B cell (primary cell): ENCODE data around the gene YJU2. TPM values are rescaled to one million over a fixed set of nuclear protein-coding genes. Genes with fewer than 3 reads are reported as not detected.

Experiments
- ATAC-seq: fragments of 200-7000 bp; cut with Tn5 transposase; one replicate; pipeline ENCODE4 v1.10.0; 2021; ENCODE audit warnings: low read depth, mild to moderate bottlenecking, moderate number of reproducible peaks, moderate library complexity
- CTCF ChIA-PET: fragments of 350-600 bp; sonication (Branson Sonifier 250); formaldehyde crosslinking; loops from one replicate; lab custom pipeline; 2021; ENCODE audit warnings: antibody characterized with exemption, inconsistent platforms; lab: Charles Lee
- POLR2A ChIA-PET: fragments of 350-600 bp; sonication (Branson Sonifier 250); formaldehyde crosslinking; loops from one replicate; lab custom pipeline; 2021; ENCODE audit warnings: antibody characterized with exemption; lab: Charles Lee
- DNase-seq: peaks from one replicate; pipeline ENCODE4 v3.0.0; 2013
- H2AFZ ChIP-seq: 2 replicates; pipeline ENCODE4 v1.6.1; 2012; ENCODE audit warnings: mild to moderate bottlenecking, low read depth, low read length; ENCODE audit not compliant: insufficient read depth, poor library complexity, severe bottlenecking
- H3K27ac ChIP-seq, 2 donors: 1 replicate in 1 of 2; 2 replicates in 1 of 2; pipeline ENCODE4 v1.5.1; 2012 to 2013; ENCODE audit warnings: low read length in 2 of 2, mild to moderate bottlenecking in 2 of 2, moderate library complexity in 1 of 2
- H3K27me3 ChIP-seq, 4 experiments: fragments of 200-600 bp in 1 of 4; sonication (generic) in 1 of 4; replicated peaks in 1 of 4; 1 replicate in 2 of 4; 2 replicates in 2 of 4; pipeline versions ENCODE4 v1.6.1 to v1.7.0; 2013 to 2016; ENCODE audit warnings: low read length in 3 of 4, mild to moderate bottlenecking in 2 of 4, mixed read lengths in 1 of 4, moderate library complexity in 1 of 4; ENCODE audit not compliant: insufficient read depth in 4 of 4, control insufficient read depth in 3 of 4; ENCODE audit errors: control extremely low read depth in 1 of 4
- H3K36me3 ChIP-seq, 2 experiments: replicated peaks in 1 of 2; 1 replicate in 1 of 2; 2 replicates in 1 of 2; pipeline versions ENCODE4 v1.6.1 to v1.7.1; 2013; ENCODE audit warnings: low read length in 1 of 2; ENCODE audit not compliant: insufficient read depth in 2 of 2, control insufficient read depth in 1 of 2; ENCODE audit errors: control extremely low read depth in 1 of 2, extremely low read depth in 1 of 2
- H3K4me1 ChIP-seq, 2 donors: fragments of 200-600 bp in 1 of 2; sonication (generic) in 1 of 2; 1 replicate in 1 of 2; 2 replicates in 1 of 2; pipeline versions ENCODE4 v1.5.1 to v1.6.1; 2013 to 2017; ENCODE audit warnings: low read length in 2 of 2; ENCODE audit not compliant: control insufficient read depth in 2 of 2, insufficient read depth in 2 of 2
- H3K4me2 ChIP-seq: replicated peaks from 2 replicates; pipeline ENCODE3; 2012; ENCODE audit warnings: mild to moderate bottlenecking, low read depth, low read length; ENCODE audit not compliant: poor library complexity, severe bottlenecking
- H3K4me3 ChIP-seq, 5 experiments: fragments of 200-600 bp in 1 of 5; sonication (generic) in 1 of 5; 1 replicate in 3 of 5; 2 replicates in 2 of 5; pipeline versions ENCODE4 v1.5.1 to v1.7.0; 2011 to 2016; ENCODE audit warnings: low read length in 4 of 5, mild to moderate bottlenecking in 4 of 5, low read depth in 2 of 5, control low read depth in 1 of 5, moderate library complexity in 1 of 5; ENCODE audit not compliant: insufficient read depth in 1 of 5; ENCODE audit errors: control extremely low read depth in 1 of 5, extremely low read depth in 1 of 5
- H3K79me2 ChIP-seq: fragments of 200-600 bp; sonication (generic); one replicate; pipeline ENCODE4 v1.6.0; 2016; ENCODE audit warnings: low read length; ENCODE audit not compliant: control insufficient read depth, insufficient read depth
- H3K9ac ChIP-seq: fragments of 200-600 bp; sonication (generic); 2 replicates; pipeline ENCODE4 v1.6.1; 2017; ENCODE audit warnings: mild to moderate bottlenecking, low read length, moderate library complexity
- H3K9me3 ChIP-seq, 3 donors: one replicate each; pipeline versions ENCODE4 v1.6.1 to v1.7.1; 2013; ENCODE audit warnings: low read length in 2 of 3; ENCODE audit not compliant: control insufficient read depth in 2 of 3, insufficient read depth in 1 of 3; ENCODE audit errors: control extremely low read depth in 1 of 3
- H4K20me1 ChIP-seq: 2 replicates; pipeline ENCODE4 v1.6.0; 2012; ENCODE audit warnings: mild to moderate bottlenecking, low read length; ENCODE audit not compliant: insufficient read depth, control insufficient read depth, poor library complexity, severe bottlenecking
- H3K27ac Mint-ChIP-seq: one replicate; pipeline ENCODE4 v1.8.0; 2021; ENCODE audit warnings: mixed read lengths
- H3K27me3 Mint-ChIP-seq: one replicate; pipeline ENCODE4 v1.8.0; 2021; ENCODE audit warnings: mixed read lengths
- H3K4me1 Mint-ChIP-seq: one replicate; pipeline ENCODE4 v1.8.0; 2021; ENCODE audit warnings: mixed read lengths
- H3K4me3 Mint-ChIP-seq: one replicate; pipeline ENCODE4 v1.8.0; 2021; ENCODE audit warnings: mixed read lengths
- H3K9me3 Mint-ChIP-seq: one replicate; pipeline ENCODE4 v1.8.0; 2022; ENCODE audit warnings: mixed read lengths; ENCODE audit not compliant: insufficient read depth
- EZH2 ChIP-seq: IDR thresholded peaks from 2 replicates; pipeline ENCODE4 v1.6.1; 2012; ENCODE audit warnings: borderline replicate concordance, low read depth, mild to moderate bottlenecking, moderate library complexity, low read length; ENCODE audit not compliant: insufficient read depth, poor library complexity, severe bottlenecking
- WGBS: methylation state at CpG from one replicate; pipeline ENCODE4 v1.1.5; 2013; ENCODE audit warnings: missing lambda C conversion rate; ENCODE audit not compliant: insufficient coverage; 5-methylcytosine and 5-hydroxymethylcytosine counted together
- intact Hi-C: fragments of 100-400 bp; cut with micrococcal nuclease; formaldehyde crosslinking; loops from one replicate; pipeline ENCODE4 v1.10.0; 2022
- polyA plus RNA-seq: library from polyadenylated mRNA; depleted of rRNA; stranded (reverse); fragments of >200 nt; gene quantifications from 2 replicates; pipeline ENCODE4 v1.2.3, GENCODE V29; 2012
- total RNA-seq, 2 donors: library from RNA; stranded (reverse); fragments of 120-200 nt in 1 of 2; gene quantifications; 1 replicate in 1 of 2; 2 replicates in 1 of 2; pipeline versions ENCODE4 v1.2.3 to v1.2.4, GENCODE V29; 2013 to 2022
- TF ChIP-seq, protein P1 (sequence below): fragments of 200-600 bp; IDR thresholded peaks from one replicate; pipeline ENCODE4 v1.8.0; 2022; ENCODE audit warnings: antibody characterized with exemption, mild to moderate bottlenecking

YJU2 gene
- total and polyA plus RNA-seq, 2 donors (not counting 1 experiment from before 2014, with no cell fraction given): 40.3 to 45.7 TPM

DNA sequence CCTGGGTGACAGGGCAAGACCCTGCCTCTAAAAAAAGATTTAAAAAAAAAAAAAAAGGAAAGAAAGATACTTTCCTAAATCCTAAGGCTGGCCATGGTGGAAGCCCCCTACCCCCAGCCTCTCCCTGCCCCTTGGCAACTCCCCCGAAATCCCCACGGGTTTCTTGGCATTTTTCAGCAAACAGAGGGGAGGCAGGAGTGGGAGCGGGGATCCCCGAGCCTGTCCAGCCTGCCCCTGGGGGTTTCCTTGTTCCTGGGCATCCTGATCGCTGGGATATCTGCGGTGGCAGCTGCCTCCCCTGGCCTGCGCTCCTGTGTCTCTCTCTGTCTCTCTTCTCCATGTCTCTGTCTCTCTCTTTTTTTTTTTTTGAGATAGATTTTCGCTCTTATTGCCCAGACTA, 21.0 kb upstream of the YJU2 start:
- Mint-ChIP-seq H3K27me3 (no peaks in the 10 kb centered on the region), H3K9me3 (no peaks in the 10 kb centered on the region), H3K4me3 (no peak overlapping the region), H3K27ac (no peak overlapping the region), H3K4me1 (no peaks in the 10 kb centered on the region)
- ChIA-PET CTCF (no interaction called here), POLR2A (no interaction called here)
- H3K4me1 ChIP-seq: peaks cover 22 to 38% of the 10 kb centered on the region in 2 donors
- DNase-seq: no peak
- no peak overlapping the region for H2AFZ ChIP-seq
- H3K4me3 ChIP-seq: no peak overlapping the region
- ATAC-seq: no peak
- no peaks in the 10 kb centered on the region for H3K36me3 ChIP-seq
- peaks cover 5% of the 10 kb centered on the region for H3K79me2 ChIP-seq
- intact Hi-C loops: no loop called here
- H3K9ac ChIP-seq: no peak overlapping the region
- TF ChIP-seq, protein P1, sequence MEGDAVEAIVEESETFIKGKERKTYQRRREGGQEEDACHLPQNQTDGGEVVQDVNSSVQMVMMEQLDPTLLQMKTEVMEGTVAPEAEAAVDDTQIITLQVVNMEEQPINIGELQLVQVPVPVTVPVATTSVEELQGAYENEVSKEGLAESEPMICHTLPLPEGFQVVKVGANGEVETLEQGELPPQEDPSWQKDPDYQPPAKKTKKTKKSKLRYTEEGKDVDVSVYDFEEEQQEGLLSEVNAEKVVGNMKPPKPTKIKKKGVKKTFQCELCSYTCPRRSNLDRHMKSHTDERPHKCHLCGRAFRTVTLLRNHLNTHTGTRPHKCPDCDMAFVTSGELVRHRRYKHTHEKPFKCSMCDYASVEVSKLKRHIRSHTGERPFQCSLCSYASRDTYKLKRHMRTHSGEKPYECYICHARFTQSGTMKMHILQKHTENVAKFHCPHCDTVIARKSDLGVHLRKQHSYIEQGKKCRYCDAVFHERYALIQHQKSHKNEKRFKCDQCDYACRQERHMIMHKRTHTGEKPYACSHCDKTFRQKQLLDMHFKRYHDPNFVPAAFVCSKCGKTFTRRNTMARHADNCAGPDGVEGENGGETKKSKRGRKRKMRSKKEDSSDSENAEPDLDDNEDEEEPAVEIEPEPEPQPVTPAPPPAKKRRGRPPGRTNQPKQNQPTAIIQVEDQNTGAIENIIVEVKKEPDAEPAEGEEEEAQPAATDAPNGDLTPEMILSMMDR: no peak
- TF ChIP-seq EZH2: no peak
- no peak overlapping the region for H3K27ac ChIP-seq
- H3K4me2 ChIP-seq: no peak overlapping the region
- WGBS: 59% methylated on average over 7 of the region's 8 CpGs
- no peaks in the 10 kb centered on the region for H3K9me3 ChIP-seq
- H3K27me3 ChIP-seq: no peaks in the 10 kb centered on the region
- H4K20me1 ChIP-seq: no peaks in the 10 kb centered on the region

DNA sequence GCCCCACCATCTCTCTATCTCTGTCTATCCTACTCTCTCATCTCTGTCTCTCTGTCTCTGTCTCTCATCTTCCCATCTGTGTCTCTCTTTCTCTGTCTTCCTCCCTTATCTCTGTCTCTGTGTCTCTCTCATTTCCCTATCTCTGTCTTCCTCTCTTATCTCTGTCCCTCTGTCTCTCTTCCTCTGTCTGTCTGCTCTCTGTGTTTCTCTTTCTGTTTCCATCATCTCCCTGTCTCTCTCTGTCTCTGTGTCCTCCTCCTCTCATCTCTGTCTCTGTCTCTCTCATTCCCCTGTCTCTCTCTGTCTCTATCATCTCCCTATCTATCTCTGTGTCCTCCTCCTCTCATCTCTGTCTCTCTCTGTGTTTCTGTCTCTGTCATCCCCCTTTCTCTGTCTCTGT, 19.1 kb upstream of the YJU2 start:
- no peaks in the 10 kb centered on the region for H3K27me3 ChIP-seq
- H3K79me2 ChIP-seq: peaks cover 5% of the 10 kb centered on the region
- peak overlapping the region; percentile 10 for H2AFZ ChIP-seq
- H3K9me3 ChIP-seq: no peaks in the 10 kb centered on the region
- no peak overlapping the region for H3K4me3 Mint-ChIP-seq
- no peaks in the 10 kb centered on the region for H4K20me1 ChIP-seq
- no peaks in the 10 kb centered on the region for H3K9me3 Mint-ChIP-seq
- H3K4me1 ChIP-seq: peaks cover 25 to 32% of the 10 kb centered on the region in 2 donors
- DNase-seq (no peak), ATAC-seq (no peak)
- H3K4me1 Mint-ChIP-seq: peaks cover 2% of the 10 kb centered on the region
- ChIA-PET CTCF (no interaction called here), POLR2A (no interaction called here)
- no peak overlapping the region for H3K4me3 ChIP-seq
- TF ChIP-seq, protein P1: no peak
- TF ChIP-seq EZH2: no peak
- H3K9ac ChIP-seq: no peak overlapping the region
- H3K36me3 ChIP-seq: no peaks in the 10 kb centered on the region
- no peak overlapping the region for H3K27ac Mint-ChIP-seq
- intact Hi-C loops: no loop called here
- no peaks in the 10 kb centered on the region for H3K27me3 Mint-ChIP-seq
- H3K4me2 ChIP-seq: no peak overlapping the region
- no peak overlapping the region for H3K27ac ChIP-seq
